ENCODE measurements around the gene APC2.
"Not testable (repeated sequence)": the region's sequence is repeated elsewhere in the genome, so short reads cannot be mapped to it uniquely, and the experiment has no call there.

APC2 gene

DNA sequence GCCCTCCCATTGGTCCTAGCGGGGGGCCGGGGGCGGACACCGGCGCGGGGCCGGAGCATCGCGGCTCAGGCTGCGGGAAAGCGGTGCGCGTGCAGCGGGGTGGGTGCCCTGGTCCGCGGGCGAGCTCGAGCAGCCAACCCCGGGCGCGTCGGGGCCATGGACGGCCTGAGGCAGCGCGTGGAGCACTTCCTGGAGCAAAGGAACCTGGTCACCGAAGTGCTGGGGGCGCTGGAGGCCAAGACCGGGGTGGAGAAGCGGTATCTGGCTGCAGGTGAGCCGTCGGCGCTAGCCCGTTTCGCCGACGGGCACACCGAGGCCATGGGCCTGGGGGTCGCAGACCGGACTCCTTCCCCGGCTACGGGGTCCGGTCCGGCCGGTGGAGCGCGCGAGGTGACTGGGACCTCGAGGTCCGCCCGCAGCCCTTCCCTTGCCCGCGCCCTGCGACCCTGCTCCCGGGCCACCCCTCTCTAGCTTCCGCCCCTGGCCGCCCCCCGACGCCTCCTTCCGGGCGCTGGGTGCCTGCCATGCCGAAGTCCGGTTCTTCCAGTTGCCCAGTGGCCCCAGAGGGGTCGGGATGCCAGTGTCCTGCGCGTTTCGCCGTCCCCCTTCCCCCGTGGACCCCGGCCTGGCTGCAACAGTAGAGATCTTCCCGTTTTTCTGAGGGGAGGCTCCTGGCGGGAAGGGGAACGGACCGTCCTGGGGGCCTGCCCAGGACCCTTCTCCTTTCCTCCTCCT, 41.4 kb downstream of the APC2 start, which contains the start of gene REEP6:
TSS of gene REEP6 (plus strand) at position 68 of the 735 bp plus-strand sequence. CDS start at position 157, 89 bp downstream.
- 7% methylated on average over 73 of the region's 73 CpGs for WGBS
- Histone ChIP-seq H3K9me3 (ENCODE audit: insufficient read depth, low read depth, low read length) (no peaks in the 10 kb centered on the region), H3K27ac (ENCODE audit: low read depth, low read length) (peak within 1 kb of the TSS; percentile 54; the same call in 1 of the 2 replicates), H3K27me3 (ENCODE audit: insufficient read depth, low read length) (peaks cover 30% of the 10 kb centered on the region), H3K4me3 (ENCODE audit: low read length) (peak within 1 kb of the TSS; percentile 82), H3K4me1 (ENCODE audit: insufficient read depth, low read length) (0 out of 2 replicates have a peak, but pooled peaks cover 3% of the 10 kb centered on the region), H3K36me3 (ENCODE audit: insufficient read depth, low read length) (no peaks in the 10 kb centered on the region), H3K9ac (ENCODE audit: low read depth, low read length) (peak within 1 kb of the TSS; percentile 82)

DNA sequence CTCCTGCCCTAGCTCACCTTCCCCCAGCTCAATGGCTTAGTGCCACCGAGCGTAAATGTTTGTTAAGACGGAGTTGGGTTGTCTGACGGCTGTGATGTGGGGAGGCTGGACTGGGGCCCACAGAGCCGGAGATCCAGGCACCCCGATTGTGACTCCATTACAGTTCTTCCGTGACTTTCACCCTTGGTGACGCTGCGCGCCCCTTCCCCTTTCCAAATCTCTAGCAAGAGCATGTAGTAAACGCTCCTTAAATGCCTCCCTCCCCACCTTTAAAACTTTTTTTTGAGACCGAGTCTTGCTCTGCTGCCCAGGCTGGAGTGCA, 41.9 kb downstream of the APC2 start:
- Histone ChIP-seq H3K27me3 (ENCODE audit: insufficient read depth, low read length) (peaks cover 30% of the 10 kb centered on the region), H3K9ac (ENCODE audit: low read depth, low read length) (no peak overlapping the region), H3K4me3 (ENCODE audit: low read length) (peak overlapping the region; percentile 65), H3K27ac (ENCODE audit: low read depth, low read length) (no peak overlapping the region), H3K36me3 (ENCODE audit: insufficient read depth, low read length) (no peaks in the 10 kb centered on the region), H3K9me3 (ENCODE audit: insufficient read depth, low read depth, low read length) (no peaks in the 10 kb centered on the region), H3K4me1 (ENCODE audit: insufficient read depth, low read length) (0 out of 2 replicates have a peak, but pooled peaks cover 3% of the 10 kb centered on the region)
- 79% methylated on average over 12 of the region's 12 CpGs for WGBS

DNA sequence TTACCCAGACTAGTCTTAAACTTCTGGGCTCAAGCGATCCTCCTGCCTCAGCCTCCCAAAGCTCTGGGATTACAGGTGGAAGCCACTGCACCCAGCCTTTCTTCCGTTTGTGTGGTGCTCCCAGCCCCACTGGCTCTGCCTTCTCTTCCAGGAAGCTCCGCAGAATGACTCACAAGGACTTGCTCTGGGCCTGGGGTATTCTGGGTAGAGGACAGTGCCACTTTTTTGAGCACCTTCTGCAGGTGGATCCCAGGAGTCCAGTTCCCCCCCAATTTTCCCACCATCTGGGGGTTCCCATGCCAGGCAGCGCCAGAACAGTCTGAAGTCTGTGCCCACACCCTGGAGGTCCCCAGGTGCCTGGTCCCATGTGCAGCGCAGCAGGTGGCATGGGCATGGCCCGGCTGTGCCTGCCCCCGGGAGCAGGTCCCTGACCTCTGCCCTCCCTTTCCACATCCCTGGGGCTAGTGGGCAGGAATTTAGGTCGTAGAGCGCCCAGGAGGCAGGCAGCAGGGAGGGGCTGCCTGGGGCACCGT, 42.6 kb downstream of the APC2 start:
- WGBS, result 73% methylated on average over 10 of the region's 10 CpGs
- H3K36me3 ChIP-seq (ENCODE audit: insufficient read depth, low read length), result no peaks in the 10 kb centered on the region
- no peak overlapping the region for H3K4me3 ChIP-seq (ENCODE audit: low read length)
- H3K9ac ChIP-seq (ENCODE audit: low read depth, low read length), result no peak overlapping the region
- peaks cover 30% of the 10 kb centered on the region for H3K27me3 ChIP-seq (ENCODE audit: insufficient read depth, low read length)
- no peak overlapping the region for H3K27ac ChIP-seq (ENCODE audit: low read depth, low read length)
- H3K9me3 ChIP-seq (ENCODE audit: insufficient read depth, low read depth, low read length), result no peaks in the 10 kb centered on the region
- H3K4me1 ChIP-seq (ENCODE audit: insufficient read depth, low read length), result 0 out of 2 replicates have a peak, but pooled peaks cover 3% of the 10 kb centered on the region

DNA sequence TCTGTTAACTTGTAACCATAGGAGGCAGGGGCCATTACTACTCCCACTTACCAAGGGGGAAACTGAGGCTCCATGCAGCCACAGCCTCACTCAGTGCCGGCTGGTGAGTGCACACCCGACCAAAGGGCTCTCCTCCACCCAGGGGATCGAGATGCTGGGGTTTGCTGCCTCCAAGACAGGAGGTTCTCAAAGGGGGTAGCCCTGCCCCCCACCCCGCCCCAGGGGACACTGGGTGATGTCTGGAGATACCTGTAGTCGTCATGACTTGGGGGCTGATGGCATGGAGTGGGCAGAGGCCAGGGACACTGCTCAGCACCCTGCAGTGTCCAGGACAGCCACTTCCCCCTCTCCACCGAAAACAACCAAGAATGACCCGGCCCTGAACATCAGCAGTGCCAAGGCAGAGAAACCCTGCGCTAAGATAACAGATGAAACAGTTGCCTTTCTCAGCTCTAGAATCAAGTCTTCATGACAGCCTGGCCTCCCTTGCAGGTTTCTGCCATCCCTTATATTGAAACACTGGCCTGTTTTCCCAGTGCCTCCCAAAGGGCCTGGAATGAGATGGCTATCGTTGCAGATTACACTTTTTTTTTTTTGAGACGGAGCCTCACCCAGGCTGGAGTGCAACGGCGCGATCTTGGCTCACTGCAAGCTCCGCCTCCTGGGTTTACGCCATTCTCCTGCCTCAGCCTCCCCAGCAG, 44.3 kb downstream of the APC2 start:
- peaks cover 30% of the 10 kb centered on the region for H3K27me3 ChIP-seq (ENCODE audit: insufficient read depth, low read length)
- no peak overlapping the region for H3K27ac ChIP-seq (ENCODE audit: low read depth, low read length)
- no peak overlapping the region for H3K4me3 ChIP-seq (ENCODE audit: low read length)
- H3K36me3 ChIP-seq (ENCODE audit: insufficient read depth, low read length), result no peaks in the 10 kb centered on the region
- 70% methylated on average over 15 of the region's 15 CpGs for WGBS
- 0 out of 2 replicates have a peak, but pooled peaks cover 2% of the 10 kb centered on the region for H3K4me1 ChIP-seq (ENCODE audit: insufficient read depth, low read length)
- H3K9ac ChIP-seq (ENCODE audit: low read depth, low read length), result no peak overlapping the region
- no peaks in the 10 kb centered on the region for H3K9me3 ChIP-seq (ENCODE audit: insufficient read depth, low read depth, low read length)

DNA sequence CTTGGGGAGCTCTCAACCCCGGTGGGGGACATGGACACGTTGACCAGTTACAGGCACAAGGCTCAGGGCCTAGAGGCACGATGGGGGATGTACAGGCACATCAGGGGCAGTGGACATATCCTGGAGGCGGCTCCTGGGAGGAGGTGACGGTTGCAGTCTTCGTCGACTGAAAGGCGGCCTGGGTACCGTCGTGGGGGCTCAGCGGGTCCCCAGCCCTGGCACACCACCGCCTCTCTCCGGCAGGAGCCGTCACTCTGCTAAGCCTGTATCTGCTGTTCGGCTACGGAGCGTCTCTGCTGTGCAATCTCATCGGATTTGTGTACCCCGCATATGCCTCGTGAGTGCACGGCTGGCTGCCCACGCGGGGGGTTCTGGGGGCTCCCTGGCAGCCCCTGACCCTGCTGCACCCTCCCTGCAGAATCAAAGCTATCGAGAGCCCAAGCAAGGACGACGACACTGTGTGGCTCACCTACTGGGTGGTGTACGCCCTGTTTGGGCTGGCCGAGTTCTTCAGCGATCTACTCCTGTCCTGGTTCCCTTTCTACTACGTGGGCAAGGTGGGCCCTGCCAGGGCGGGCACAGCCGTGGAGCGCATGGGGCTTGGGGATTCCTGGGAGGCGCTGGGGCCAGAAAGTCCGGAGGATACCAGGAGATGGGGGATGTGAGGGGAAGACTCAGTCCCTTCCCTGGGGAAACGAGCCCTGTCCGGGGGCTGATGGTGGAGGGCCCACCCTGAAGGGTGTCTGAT, 45.3 kb downstream of the APC2 start:
- Histone ChIP-seq H3K9me3 (ENCODE audit: insufficient read depth, low read depth, low read length) (peaks cover 4% of the 10 kb centered on the region; the same call in 1 of the 2 replicates), H3K36me3 (ENCODE audit: insufficient read depth, low read length) (no peaks in the 10 kb centered on the region), H3K27me3 (ENCODE audit: insufficient read depth, low read length) (peaks cover 30% of the 10 kb centered on the region), H3K27ac (ENCODE audit: low read depth, low read length) (no peak overlapping the region), H3K9ac (ENCODE audit: low read depth, low read length) (no peak overlapping the region), H3K4me1 (ENCODE audit: insufficient read depth, low read length) (no peaks in the 10 kb centered on the region), H3K4me3 (ENCODE audit: low read length) (no peak overlapping the region)
- WGBS, result 87% methylated on average over 37 of the region's 37 CpGs

DNA sequence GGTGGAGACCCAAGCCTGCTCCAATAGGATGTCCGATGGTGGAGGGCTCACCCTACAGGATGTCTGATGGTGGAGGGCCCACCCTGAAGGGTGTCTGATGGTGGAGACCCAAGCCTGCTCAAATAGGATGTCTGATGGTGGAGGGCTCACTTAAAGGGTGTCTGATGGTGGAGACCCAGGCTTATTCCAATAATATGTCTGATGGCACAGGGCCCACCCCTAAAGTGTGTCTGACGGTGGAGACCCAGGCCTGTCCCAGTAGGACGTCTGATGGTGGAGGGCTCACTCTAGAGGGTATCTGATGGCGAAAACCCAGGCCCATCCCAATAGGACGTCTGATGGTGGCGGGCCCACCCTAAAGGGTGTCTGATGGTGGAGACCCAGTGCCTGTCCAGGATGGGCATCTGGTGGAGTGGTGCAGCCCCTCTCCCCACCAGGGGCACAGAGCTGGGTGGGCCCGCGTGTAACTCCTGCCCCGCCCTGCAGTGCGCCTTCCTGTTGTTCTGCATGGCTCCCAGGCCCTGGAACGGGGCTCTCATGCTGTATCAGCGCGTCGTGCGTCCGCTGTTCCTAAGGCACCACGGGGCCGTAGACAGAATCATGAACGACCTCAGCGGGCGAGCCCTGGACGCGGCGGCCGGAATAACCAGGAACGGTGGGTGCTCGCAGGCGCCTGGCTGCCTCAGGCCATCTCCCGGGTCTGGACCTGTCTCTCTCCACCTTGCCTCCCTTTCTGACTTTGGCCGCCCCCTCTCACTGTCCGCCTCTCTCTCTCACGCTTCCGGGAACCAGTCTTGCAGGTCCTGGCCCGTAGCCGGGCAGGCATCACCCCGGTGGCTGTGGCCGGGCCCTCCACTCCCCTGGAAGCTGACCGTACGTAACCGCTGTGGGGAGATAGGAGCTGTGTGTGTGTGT, 46.1 kb downstream of the APC2 start:
- 90% methylated on average over 40 of the region's 40 CpGs for WGBS
- Histone ChIP-seq H3K36me3 (ENCODE audit: insufficient read depth, low read length) (no peaks in the 10 kb centered on the region), H3K4me1 (ENCODE audit: insufficient read depth, low read length) (no peaks in the 10 kb centered on the region), H3K27ac (ENCODE audit: low read depth, low read length) (no peak overlapping the region), H3K4me3 (ENCODE audit: low read length) (no peak overlapping the region), H3K27me3 (ENCODE audit: insufficient read depth, low read length) (peaks cover 30% of the 10 kb centered on the region), H3K9ac (ENCODE audit: low read depth, low read length) (no peak overlapping the region), H3K9me3 (ENCODE audit: insufficient read depth, low read depth, low read length) (peaks cover 4% of the 10 kb centered on the region; the same call in 1 of the 2 replicates)

DNA sequence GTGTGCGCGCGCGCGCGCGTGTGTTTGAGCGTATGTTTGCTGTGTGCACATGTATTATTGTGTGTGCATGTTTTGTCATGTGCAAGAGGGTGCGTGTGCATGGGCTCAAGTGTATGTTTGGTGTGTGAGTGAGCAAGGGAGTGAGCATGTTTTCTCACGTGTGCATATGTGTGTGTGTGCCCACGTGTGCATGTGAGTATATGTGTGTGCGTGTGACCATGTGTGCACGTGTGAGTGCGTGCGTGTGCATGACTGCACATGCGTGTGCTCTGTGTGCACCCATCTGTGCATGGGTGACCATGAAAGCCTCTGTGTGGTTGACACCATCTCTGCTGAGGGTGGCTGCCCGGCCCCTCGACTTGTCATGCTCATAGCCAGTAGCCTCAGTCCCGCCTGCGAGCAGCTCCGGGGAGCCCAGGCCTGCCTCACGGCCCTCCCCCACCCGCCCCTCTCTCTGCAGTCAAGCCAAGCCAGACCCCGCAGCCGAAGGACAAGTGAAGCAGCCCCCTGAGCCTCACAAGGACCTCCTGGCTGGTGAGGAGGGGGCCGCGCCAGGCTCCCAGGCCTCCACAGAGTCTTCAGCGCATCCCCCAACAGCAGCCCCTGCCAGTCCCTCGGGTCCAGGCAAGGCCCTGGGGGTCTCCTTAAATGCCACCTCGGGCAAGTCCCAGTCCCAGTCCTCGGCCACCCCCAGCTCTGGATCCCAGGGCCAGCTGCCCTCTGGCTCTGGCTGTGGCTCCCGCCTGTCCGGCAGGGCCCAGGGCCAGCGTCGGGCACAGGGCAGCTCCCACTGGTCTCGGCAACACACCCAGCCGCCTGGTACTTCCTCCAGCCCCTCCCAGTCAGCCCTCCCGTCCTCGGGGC, 47.0 kb downstream of the APC2 start:
- H3K4me3 ChIP-seq (ENCODE audit: low read length), result no peak overlapping the region
- H3K36me3 ChIP-seq (ENCODE audit: insufficient read depth, low read length), result no peaks in the 10 kb centered on the region
- H3K9me3 ChIP-seq (ENCODE audit: insufficient read depth, low read depth, low read length), result peaks cover 4% of the 10 kb centered on the region; the same call in 1 of the 2 replicates
- WGBS, result 87% methylated on average over 39 of the region's 39 CpGs
- H3K27me3 ChIP-seq (ENCODE audit: insufficient read depth, low read length), result peaks cover 21% of the 10 kb centered on the region
- no peak overlapping the region for H3K9ac ChIP-seq (ENCODE audit: low read depth, low read length)
- no peak overlapping the region for H3K27ac ChIP-seq (ENCODE audit: low read depth, low read length)
- H3K4me1 ChIP-seq (ENCODE audit: insufficient read depth, low read length), result no peaks in the 10 kb centered on the region

DNA sequence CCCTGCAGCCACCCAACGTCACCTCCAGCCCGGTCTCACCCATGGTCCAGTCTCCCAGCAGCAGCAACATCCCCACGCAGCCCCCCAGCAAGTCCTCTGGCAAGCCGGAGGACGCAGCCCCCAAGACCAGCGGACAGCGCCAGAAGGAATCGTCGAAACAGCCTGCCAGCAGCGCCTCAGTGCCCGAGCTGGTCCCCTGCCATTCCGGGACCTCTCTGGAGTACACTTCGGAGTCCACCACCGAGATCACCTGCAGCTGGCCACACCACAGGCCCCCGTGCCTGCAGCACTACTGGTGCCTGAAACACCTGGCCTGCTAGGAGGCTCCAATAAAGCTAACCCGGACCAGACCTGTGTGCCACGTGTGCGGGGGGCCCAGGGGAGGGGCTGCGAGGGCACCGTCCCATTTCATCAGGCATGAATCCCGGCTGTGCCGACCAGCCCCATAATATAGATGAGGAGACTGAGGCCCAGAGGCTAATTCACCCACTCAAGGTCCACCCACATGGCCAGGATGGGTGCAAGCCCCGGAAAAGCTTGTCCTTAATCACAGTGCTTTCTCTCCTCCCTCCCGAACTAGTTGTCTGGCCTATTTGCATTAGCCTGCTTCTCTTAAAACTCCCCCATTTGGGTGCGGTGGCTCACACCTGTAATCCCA, 47.8 kb downstream of the APC2 start:
- H3K4me3 ChIP-seq (ENCODE audit: low read length), result no peak overlapping the region
- no peak overlapping the region for H3K9ac ChIP-seq (ENCODE audit: low read depth, low read length)
- no peak overlapping the region for H3K27ac ChIP-seq (ENCODE audit: low read depth, low read length)
- peaks cover 4% of the 10 kb centered on the region; the same call in 1 of the 2 replicates for H3K9me3 ChIP-seq (ENCODE audit: insufficient read depth, low read depth, low read length)
- H3K36me3 ChIP-seq (ENCODE audit: insufficient read depth, low read length), result no peaks in the 10 kb centered on the region
- 88% methylated on average over 25 of the region's 25 CpGs for WGBS
- peaks cover 18% of the 10 kb centered on the region for H3K27me3 ChIP-seq (ENCODE audit: insufficient read depth, low read length)
- no peaks in the 10 kb centered on the region for H3K4me1 ChIP-seq (ENCODE audit: insufficient read depth, low read length)

DNA sequence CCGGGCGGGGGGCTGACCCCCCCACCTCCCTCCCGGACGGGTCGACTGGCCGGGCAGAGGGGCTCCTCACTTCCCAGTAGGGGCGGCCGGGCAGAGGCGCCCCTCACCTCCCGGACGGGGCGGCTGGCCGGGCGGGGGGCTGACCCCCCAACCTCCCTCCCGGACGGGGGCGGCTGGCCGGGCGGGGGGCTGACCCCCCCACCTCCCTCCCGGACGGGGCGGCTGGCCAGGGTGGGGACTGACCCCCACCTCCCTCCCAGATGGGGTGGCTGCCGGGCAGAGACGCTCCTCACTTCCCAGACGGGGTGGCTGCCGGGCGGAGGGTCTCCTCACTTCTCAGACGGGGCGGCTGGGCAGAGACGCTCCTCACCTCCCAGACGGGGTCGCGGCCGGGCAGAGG, 49.3 kb downstream of the APC2 start:
- not testable (repeated sequence) for H3K9ac ChIP-seq (ENCODE audit: low read depth, low read length); H3K4me3 ChIP-seq (ENCODE audit: low read length); H3K36me3 ChIP-seq (ENCODE audit: insufficient read depth, low read length); H3K4me1 ChIP-seq (ENCODE audit: insufficient read depth, low read length); H3K9me3 ChIP-seq (ENCODE audit: insufficient read depth, low read depth, low read length); H3K27ac ChIP-seq (ENCODE audit: low read depth, low read length)
- H3K27me3 ChIP-seq (ENCODE audit: insufficient read depth, low read length), result peaks cover 23% of the 10 kb centered on the region
- WGBS, result 95% methylated on average over 14 of the region's 34 CpGs
